GM12892 (cell line): ENCODE measurements around the gene DNAJC17.
A peak's percentile ranks its signal among the peaks of the same experiment; 100 is the strongest.

ENCODE experiments used
- DNase-seq: peaks from one replicate; pipeline ENCODE4 v3.0.0; 2011; ENCODE audit not compliant: insufficient read length
- FAIRE-seq: peaks from 2 replicates; lab custom pipeline; 2011; peaks lifted over from hg19 to GRCh38; lab: Jason Lieb, UNC
- POLR2A ChIP-seq: IDR thresholded peaks from 2 replicates; pipeline ENCODE4 v1.6.1; 2011; ENCODE audit warnings: low read depth, low read length, control low read depth
- POLR2AphosphoS5 ChIP-seq: IDR thresholded peaks from 2 replicates; pipeline ENCODE4 v1.6.1; 2011; ENCODE audit warnings: low read depth, low read length, control low read depth
- TAF1 ChIP-seq: IDR thresholded peaks from 2 replicates; pipeline ENCODE4 v1.6.1; 2011; ENCODE audit warnings: low read depth, mild to moderate bottlenecking, control low read depth, low read length, borderline replicate concordance

Gene DNAJC17

DNA sequence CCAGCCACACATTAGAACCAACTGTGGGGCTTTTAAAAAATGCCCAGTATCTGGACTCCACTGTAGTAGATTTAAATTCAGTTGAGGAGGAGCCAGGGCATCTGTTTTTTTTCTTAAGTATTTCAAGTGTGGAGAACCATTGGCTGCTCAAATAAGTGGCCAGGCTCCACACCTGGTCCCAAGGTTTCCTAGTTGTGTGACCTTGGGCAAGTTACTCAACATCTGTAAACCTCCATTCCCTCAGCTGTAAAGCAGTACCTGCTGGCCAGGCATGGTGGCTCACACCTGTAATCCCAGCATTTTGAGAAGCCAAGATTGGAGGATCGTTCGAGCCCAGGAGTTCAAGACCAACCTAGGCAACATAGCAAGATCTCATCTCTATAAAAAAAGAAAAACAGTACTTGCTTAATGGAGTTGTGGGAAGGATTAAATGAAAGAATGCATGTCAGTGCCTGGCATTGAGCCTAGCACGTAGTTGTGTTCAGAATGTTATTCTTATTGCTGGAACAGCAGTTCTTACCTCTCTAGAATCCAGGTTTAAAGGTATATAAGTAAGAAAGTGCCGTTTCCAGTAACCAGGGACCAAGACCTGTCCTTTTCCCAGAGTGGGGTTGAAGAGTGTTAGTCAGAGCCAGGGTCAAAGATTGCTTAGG is 19.3 kb upstream of the DNAJC17 start:
- FAIRE-seq (no peak), DNase-seq (no peak)
- TF ChIP-seq POLR2AphosphoS5 (no peak), TAF1 (no peak), POLR2A (no peak)

GRCh38 chr15:40825661-40826422 is 18.6 kb upstream of the DNAJC17 start:
- no peak for DNase-seq
- TF ChIP-seq POLR2AphosphoS5 (no peak), TAF1 (no peak), POLR2A (no peak)
- FAIRE-seq, result no peak

GRCh38 chr15:40823572-40824343 is 16.5 kb upstream of the DNAJC17 start:
- TF ChIP-seq POLR2AphosphoS5 (no peak), POLR2A (no peak), TAF1 (no peak)
- FAIRE-seq (no peak), DNase-seq (no peak)

DNA sequence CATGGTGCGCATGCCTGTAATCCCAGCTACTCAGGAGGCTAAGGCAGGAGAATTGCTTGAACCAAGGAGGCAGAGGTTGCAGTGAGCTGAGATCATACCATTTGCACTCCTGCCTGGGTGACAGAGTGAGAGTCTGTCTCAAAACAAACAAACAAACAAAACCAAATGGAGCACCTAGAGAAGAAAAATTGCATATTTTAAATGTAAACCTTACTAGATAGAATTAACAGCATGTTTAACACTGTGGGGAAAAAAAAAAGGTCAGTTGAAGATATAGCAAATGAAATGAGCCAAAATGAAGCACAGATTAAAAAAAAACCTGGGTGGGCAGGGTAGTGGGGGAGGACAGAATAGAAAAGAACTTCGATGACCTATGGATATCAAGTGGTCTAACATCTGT is 13.9 kb upstream of the DNAJC17 start:
- DNase-seq, result no peak
- FAIRE-seq, result no peak

GRCh38 chr15:40819048-40819447 is 11.8 kb upstream of the DNAJC17 start:
- FAIRE-seq, result no peak
- DNase-seq, result no peak
- TF ChIP-seq POLR2A (no peak), TAF1 (no peak), POLR2AphosphoS5 (no peak)

More for the DNA sequence above, 13.9 kb upstream of the DNAJC17 start:
- TF ChIP-seq POLR2AphosphoS5, result no peak
- no peak for TF ChIP-seq TAF1
- no peak for TF ChIP-seq POLR2A

DNA sequence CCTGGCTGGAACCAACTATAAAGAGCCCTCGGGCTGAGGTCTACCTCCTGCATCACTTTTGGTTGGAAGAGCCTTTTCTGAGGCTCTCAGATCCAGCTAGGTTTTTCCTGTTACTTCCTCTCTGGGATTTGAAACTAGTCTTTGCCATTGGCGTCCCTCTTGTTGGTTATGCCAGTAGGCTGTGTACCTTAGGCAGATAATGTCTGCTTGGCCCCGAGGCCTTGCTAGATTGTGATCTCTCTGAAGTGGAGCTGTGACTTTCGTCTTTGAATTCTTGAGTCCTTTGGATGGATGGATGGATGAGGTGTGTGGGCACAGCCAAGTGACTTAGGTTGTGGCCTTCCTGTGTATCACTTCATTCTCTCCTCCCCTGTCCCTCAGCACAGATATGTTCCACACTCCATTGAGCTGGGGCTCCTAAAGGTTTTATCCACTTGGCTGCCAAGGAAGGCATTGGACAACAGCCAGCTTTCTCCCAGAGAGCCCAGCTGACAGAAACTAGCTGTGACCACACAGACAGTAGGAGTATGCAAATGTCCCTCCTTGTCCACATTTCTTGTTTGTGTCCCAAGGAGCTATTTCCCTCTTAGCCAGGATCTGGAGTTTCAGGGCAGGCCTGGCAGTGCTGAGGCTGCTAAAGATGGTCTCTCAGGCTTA is 7.9 kb upstream of the DNAJC17 start:
- TF ChIP-seq TAF1 (no peak), POLR2A (no peak), POLR2AphosphoS5 (no peak)
- DNase-seq (no peak), FAIRE-seq (no peak)

DNA sequence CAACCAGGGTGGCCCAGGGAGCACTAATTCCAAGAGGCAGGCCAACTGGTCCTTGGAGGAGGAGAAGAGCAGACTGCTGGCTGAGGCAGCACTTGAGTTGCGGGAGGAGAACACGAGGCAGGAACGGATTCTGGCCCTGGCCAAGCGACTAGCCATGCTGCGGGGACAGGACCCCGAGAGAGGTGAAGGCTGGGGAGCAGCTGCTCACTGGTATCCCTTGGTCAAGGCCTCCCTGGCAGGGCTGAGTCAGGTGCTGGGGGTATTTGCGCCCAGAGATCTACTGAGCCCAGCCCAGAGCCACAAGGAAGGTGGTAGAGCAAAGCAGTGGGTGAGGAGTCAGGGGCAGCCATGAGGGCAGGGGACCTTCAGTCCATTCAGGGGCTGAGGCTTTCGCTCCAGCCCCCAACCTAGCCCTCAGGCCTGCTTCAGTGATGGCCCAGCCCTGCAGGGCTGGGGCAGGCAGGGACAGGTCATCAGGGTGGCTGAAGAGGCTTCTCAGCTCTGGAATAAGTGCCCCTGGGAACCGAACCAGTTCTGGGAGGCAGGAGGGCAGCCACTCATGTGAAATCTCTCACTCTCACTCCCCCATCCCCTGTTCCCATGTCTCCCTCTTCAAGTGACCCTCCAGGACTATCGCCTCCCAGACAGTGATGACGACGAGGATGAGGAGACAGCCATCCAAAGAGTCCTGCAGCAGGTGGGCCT is 5.6 kb upstream of the DNAJC17 start:
- TF ChIP-seq TAF1, result no peak
- no peak for TF ChIP-seq POLR2AphosphoS5

GRCh38 chr15:40808861-40809450 is 1.7 kb upstream of the DNAJC17 start:
- FAIRE-seq (no peak), DNase-seq (no peak)
- TF ChIP-seq POLR2AphosphoS5, result no peak
- TF ChIP-seq POLR2A, result no peak
- no peak for TF ChIP-seq TAF1

More for the DNA sequence above, 5.6 kb upstream of the DNAJC17 start:
- DNase-seq (no peak), FAIRE-seq (no peak)

GRCh38 chr15:40807888-40808461 is 702 bp upstream of the DNAJC17 start:
- TF ChIP-seq TAF1 (no peak), POLR2A (no peak), POLR2AphosphoS5 (no peak)
- no peak for DNase-seq
- no peak for FAIRE-seq

DNA sequence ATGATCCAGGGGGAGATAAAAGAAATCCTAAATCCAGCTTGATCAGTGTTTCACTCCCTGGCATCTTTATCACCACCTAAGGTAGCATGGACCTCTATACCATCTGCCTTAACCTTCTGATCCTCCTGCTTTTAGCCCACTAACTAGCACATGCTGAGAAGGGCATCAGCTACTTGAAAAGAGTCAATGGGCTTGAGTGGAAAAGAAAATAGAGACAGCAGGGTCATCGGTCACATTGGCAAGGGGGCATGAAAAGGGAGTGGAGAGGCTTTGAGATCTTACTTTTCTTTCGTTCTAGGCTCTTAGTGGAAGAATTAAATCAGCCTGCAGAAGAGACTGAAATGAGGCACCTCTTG is 623 bp downstream of the DNAJC17 start:
- FAIRE-seq, result peak; percentile 44

More for the DNA sequence above, 623 bp downstream of the DNAJC17 start:
- DNase-seq, result no peak
- no peak for TF ChIP-seq TAF1
- TF ChIP-seq POLR2A, result no peak
- no peak for TF ChIP-seq POLR2AphosphoS5
